GM06990 (cell line): ENCODE data around the gene ADGRG3.
"Not testable (repeated sequence)": the region's sequence is repeated elsewhere in the genome, so short reads cannot be mapped to it uniquely, and the experiment has no call there.

Experiments used
- DNase-seq: peaks from one replicate; pipeline ENCODE4 v3.0.0-alpha.2; 2011; ENCODE audit not compliant: insufficient read length; ENCODE audit errors: extremely low read depth
- H3K27me3 ChIP-seq: replicated peaks from 2 replicates; pipeline ENCODE4 v1.6.0; 2011; ENCODE audit warnings: low read length; ENCODE audit not compliant: control insufficient read depth, insufficient read depth
- H3K36me3 ChIP-seq: 2 replicates; pipeline ENCODE4 v1.5.1; 2011; ENCODE audit warnings: low read length; ENCODE audit not compliant: control insufficient read depth, insufficient read depth
- H3K4me3 ChIP-seq: replicated peaks from 2 replicates; pipeline ENCODE4 v1.5.1; 2011; ENCODE audit warnings: low read depth, mild to moderate bottlenecking, control low read depth, low read length
- TF ChIP-seq, protein P1 (sequence below): IDR thresholded peaks from 2 replicates; pipeline ENCODE4 v1.5.1; 2011; ENCODE audit warnings: low read length, control low read depth, mild to moderate bottlenecking, inconsistent platforms; ENCODE audit not compliant: insufficient read depth, poor library complexity, severe bottlenecking

ADGRG3 gene

DNA sequence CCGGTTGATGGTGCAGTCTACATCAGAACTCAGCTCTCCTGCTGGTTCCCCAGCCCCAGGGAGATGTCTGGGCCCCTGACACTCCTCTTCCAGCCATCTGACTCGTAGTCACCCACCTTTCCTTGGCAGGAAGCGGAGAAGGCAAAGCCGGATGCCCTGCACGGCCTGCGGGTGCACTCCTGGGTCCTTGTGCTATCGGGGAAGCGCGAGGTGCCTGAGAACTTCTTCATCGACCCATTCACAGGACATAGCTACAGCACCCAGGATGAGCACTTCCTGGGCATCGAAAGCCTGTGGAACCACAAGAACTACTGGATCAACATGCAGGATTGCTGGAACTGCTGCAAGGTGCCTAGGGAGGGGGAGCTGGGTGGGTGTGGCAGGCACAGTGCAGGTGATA, 39.2 kb downstream of the ADGRG3 start:
- no peaks in the 10 kb centered on the region for H3K36me3 ChIP-seq
- TF ChIP-seq, protein P1, sequence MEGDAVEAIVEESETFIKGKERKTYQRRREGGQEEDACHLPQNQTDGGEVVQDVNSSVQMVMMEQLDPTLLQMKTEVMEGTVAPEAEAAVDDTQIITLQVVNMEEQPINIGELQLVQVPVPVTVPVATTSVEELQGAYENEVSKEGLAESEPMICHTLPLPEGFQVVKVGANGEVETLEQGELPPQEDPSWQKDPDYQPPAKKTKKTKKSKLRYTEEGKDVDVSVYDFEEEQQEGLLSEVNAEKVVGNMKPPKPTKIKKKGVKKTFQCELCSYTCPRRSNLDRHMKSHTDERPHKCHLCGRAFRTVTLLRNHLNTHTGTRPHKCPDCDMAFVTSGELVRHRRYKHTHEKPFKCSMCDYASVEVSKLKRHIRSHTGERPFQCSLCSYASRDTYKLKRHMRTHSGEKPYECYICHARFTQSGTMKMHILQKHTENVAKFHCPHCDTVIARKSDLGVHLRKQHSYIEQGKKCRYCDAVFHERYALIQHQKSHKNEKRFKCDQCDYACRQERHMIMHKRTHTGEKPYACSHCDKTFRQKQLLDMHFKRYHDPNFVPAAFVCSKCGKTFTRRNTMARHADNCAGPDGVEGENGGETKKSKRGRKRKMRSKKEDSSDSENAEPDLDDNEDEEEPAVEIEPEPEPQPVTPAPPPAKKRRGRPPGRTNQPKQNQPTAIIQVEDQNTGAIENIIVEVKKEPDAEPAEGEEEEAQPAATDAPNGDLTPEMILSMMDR, result no peak
- no peaks in the 10 kb centered on the region; the same call in 1 of the 2 replicates for H3K27me3 ChIP-seq
- no peak for DNase-seq
- no peak overlapping the region for H3K4me3 ChIP-seq

GRCh38 chr16:57708168-57708567, 40.1 kb downstream of the ADGRG3 start:
- no peak for DNase-seq
- Histone ChIP-seq H3K4me3 (no peak overlapping the region), H3K36me3 (no peaks in the 10 kb centered on the region), H3K27me3 (no peaks in the 10 kb centered on the region; the same call in 1 of the 2 replicates)
- TF ChIP-seq, protein P1, result no peak

DNA sequence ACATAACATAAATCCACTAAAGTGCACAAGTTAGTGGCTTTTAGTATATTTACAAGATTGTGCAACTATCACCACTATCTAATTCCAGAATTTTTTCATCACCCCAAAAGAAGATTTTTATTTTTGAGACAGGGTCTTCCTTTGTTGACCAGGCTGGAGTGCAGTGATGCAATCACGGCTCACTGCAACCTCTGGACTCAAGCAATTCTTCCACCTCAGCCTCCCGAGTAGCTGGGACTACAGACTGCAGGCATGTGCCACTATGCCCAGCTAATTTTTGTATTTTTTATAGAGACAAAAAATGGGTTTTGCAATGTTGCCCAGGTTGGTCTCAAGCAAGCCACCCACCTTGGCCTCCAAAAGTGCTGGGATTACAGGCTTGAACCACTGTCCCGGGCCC, 41.6 kb downstream of the ADGRG3 start:
- no peaks in the 10 kb centered on the region for H3K36me3 ChIP-seq

GRCh38 chr16:57711346-57711745, 43.2 kb downstream of the ADGRG3 start:
- no peaks in the 10 kb centered on the region for H3K36me3 ChIP-seq
- no peaks in the 10 kb centered on the region; the same call in none of the 2 replicates for H3K27me3 ChIP-seq
- TF ChIP-seq, protein P1, result no peak
- no peak for DNase-seq
- no peak overlapping the region for H3K4me3 ChIP-seq

More for the DNA sequence above, 41.6 kb downstream of the ADGRG3 start:
- no peaks in the 10 kb centered on the region; the same call in none of the 2 replicates for H3K27me3 ChIP-seq
- DNase-seq, result no peak
- TF ChIP-seq, protein P1, result no peak
- H3K4me3 ChIP-seq, result no peak overlapping the region

GRCh38 chr16:57711993-57712392, 43.9 kb downstream of the ADGRG3 start:
- DNase-seq, result no peak
- TF ChIP-seq, protein P1, result no peak
- Histone ChIP-seq H3K27me3 (no peaks in the 10 kb centered on the region; the same call in none of the 2 replicates), H3K4me3 (no peak overlapping the region), H3K36me3 (no peaks in the 10 kb centered on the region)

GRCh38 chr16:57712569-57712968, 44.5 kb downstream of the ADGRG3 start:
- not testable (repeated sequence) for H3K4me3 ChIP-seq, DNase-seq, H3K27me3 ChIP-seq, H3K36me3 ChIP-seq
